ENCODE results near the gene PIGN.

PIGN gene

DNA sequence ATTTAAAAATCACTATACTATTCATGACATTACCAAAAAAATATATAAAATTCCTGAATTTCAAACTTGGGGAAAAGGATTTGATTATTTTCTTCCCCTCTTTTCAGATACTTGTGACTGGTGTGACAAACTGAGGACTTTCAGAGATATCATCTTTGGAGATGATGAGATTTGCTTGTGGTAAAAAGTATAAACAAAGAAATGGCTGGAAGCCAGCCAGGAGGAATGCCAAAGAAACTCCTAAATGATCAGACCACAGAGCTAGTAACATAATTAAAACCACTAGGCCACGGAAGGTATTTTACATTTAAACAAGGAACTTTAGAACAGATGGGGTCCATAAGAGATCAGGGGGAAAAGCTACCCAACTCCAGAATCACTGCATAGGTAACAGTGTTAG, 58.7 kb downstream of the PIGN start:
- H3K27ac ChIP-seq: no peak overlapping the region
- TF ChIP-seq CTCF (conservative IDR thresholded peaks at IDR 0.05; ENCODE audit: low read depth): no peak
- POLR2A ChIA-PET (ENCODE audit: low non-redundant PET): no interaction called here
- no peak for DNase-seq (ENCODE audit: low spot score)
- CTCF ChIA-PET: interaction anchor here (0.6 kb wide), 3 partner anchors 13 to 455 kb away, joined by 4 to 6 read pairs (median 4); no protein-coding TSS in a partner anchor

DNA sequence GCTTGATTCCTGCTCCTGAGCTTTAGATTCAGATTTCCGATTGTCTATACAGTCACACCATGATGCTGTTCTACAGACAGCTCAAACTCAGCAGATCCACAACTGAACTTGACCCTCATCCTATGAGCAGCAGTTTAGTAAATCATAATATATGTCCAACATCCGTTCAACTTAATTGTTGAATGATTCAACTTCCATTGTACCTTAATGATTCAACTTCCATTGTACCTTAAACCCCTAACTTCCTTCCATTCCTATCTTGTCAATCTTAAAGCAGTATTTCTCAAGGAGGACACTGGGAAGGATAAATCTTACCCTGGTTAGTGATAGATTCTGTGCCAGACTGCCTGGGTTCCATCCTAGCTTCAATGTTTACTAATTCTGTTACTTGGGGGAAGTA, 60.1 kb downstream of the PIGN start:
- TF ChIP-seq CTCF (conservative IDR thresholded peaks at IDR 0.05; ENCODE audit: low read depth): no peak
- DNase-seq (ENCODE audit: low spot score): no peak
- ChIA-PET POLR2A (ENCODE audit: low non-redundant PET) (no interaction called here), CTCF (no interaction called here)
- H3K27ac ChIP-seq: no peak overlapping the region

DNA sequence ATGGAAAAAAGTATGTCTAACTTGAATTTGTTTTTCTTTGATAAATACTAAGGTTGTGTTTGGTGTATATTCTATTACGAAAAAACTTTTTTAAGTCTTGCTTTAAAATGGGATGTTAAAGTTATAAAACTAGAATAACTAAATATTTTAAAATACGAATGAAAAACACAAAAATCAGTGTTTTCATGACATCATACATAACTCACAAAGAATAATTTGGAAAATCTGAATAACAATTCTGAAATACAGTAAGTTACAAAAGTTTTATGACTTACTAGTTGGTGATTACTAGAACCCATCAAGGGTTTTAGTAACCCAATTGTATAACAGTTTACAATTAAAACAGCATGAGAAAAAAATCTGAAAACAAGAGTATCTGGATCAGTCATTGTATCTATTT, 61.2 kb downstream of the PIGN start:
- no peak overlapping the region for H3K27ac ChIP-seq
- DNase-seq (ENCODE audit: low spot score): no peak
- POLR2A ChIA-PET (ENCODE audit: low non-redundant PET): no interaction called here
- CTCF ChIA-PET: no interaction called here
- no peak for TF ChIP-seq CTCF (conservative IDR thresholded peaks at IDR 0.05; ENCODE audit: low read depth)

DNA sequence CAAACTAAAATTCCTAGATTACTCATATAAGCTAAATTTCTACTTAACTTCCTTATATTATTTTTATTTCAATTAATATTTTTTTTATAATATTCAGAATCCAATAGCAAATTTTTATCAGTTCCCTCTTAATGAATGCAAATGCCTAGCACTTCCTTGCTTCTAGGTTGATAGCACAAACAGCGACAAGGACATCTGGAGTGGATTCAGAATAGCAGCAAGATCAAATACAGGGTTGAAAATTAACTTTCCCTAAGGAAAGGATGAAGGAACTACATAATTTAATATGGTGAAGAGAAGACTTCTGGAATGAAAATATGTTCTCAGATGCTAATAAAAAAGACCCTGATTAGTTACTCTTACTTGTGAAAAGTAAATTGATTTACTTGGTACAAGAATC, 64.5 kb downstream of the PIGN start:
- no peak overlapping the region for H3K27ac ChIP-seq
- no peak for DNase-seq (ENCODE audit: low spot score)
- CTCF ChIA-PET: no interaction called here
- no peak for TF ChIP-seq CTCF (conservative IDR thresholded peaks at IDR 0.05; ENCODE audit: low read depth)
- POLR2A ChIA-PET (ENCODE audit: low non-redundant PET): no interaction called here

- no peak for DNase-seq (ENCODE audit: low spot score)
- H3K27ac ChIP-seq: no peak overlapping the region
- CTCF ChIA-PET: no interaction called here
- POLR2A ChIA-PET (ENCODE audit: low non-redundant PET): no interaction called here
- TF ChIP-seq CTCF (conservative IDR thresholded peaks at IDR 0.05; ENCODE audit: low read depth): no peak
Measured at GRCh38 chr18:62119884-62120283, 67.0 kb downstream of the PIGN start.

DNA sequence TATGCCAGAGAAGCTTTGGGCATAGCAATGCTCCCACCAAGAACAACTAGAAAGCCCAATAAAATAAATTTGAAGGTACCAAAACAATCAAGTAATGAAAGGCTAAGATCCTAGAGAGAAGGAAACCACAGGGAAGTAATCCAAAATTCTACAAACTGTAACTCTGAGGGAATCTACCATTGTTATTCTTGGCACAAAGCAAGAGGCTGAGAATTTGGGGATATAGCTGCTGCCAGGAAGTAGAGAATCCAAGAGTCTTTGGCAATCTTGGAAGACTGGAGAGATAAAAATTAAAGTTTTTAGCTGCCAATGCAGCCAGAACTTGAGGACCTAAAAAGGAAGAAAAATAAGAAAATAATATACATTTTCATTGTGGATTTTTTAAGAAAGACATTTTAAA, 68.5 kb downstream of the PIGN start:
- CTCF ChIA-PET: no interaction called here
- POLR2A ChIA-PET (ENCODE audit: low non-redundant PET): no interaction called here
- no peak for TF ChIP-seq CTCF (conservative IDR thresholded peaks at IDR 0.05; ENCODE audit: low read depth)
- H3K27ac ChIP-seq: no peak overlapping the region
- no peak for DNase-seq (ENCODE audit: low spot score)

GRCh38 chr18:62109676-62110075, 77.2 kb downstream of the PIGN start:
- DNase-seq (ENCODE audit: low spot score): no peak
- ChIA-PET POLR2A (ENCODE audit: low non-redundant PET) (no interaction called here), CTCF (no interaction called here)
- H3K27ac ChIP-seq: no peak overlapping the region
- TF ChIP-seq CTCF (conservative IDR thresholded peaks at IDR 0.05; ENCODE audit: low read depth): no peak
